Measurements from ENCODE around the gene FAM76B.

DNA sequence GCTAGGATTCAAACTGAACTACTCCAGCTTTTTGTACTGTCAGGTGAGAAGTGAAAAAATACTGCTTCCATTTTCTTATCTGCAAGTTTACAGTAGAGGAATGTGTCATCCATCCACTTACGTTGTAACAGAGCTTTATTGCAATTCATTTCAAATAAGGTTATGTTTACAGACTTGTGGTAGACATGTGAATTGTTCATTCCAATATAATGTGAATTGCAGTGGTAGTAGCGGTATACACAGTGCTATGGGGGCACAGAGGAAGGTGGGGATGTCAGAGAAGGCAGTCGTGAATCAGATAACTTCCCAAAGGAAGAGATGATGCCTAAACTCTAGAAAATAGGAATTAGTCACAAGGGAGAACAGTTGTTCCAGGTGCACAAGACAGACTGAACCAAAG, 43.2 kb upstream of the FAM76B start:
- TF ChIP-seq POLR2AphosphoS5 (IDR thresholded peaks at IDR 0.05) (no peak), POLR2A (IDR thresholded peaks at IDR 0.05) (no peak)

Measured in suprapubic skin (tissue), 4 donors.